ENCODE measurements around the gene ECE1.

Gene ECE1

GRCh38 chr1:21302747-21303715 is 12.8 kb upstream of the ECE1 start:
- DNase-seq (ENCODE audit: extremely low read depth, insufficient read length) = no peak
- TF ChIP-seq CTCF (IDR thresholded peaks at IDR 0.05; ENCODE audit: insufficient read depth, low read length, poor library complexity, severe bottlenecking) = no peak
- Histone ChIP-seq H3K27me3 (replicated peaks; ENCODE audit: control insufficient read depth, insufficient read depth, low read length) (no peaks in the 10 kb centered on the region), H3K36me3 (ENCODE audit: control insufficient read depth, insufficient read depth, low read length) (no peaks in the 10 kb centered on the region), H3K4me3 (replicated peaks; ENCODE audit: low read depth, low read length) (no peak overlapping the region)

GRCh38 chr1:21301794-21302440 is 11.7 kb upstream of the ECE1 start:
- Histone ChIP-seq H3K36me3 (ENCODE audit: control insufficient read depth, insufficient read depth, low read length) (no peaks in the 10 kb centered on the region), H3K4me3 (replicated peaks; ENCODE audit: low read depth, low read length) (no peak overlapping the region), H3K27me3 (replicated peaks; ENCODE audit: control insufficient read depth, insufficient read depth, low read length) (no peaks in the 10 kb centered on the region)
- TF ChIP-seq CTCF (IDR thresholded peaks at IDR 0.05; ENCODE audit: insufficient read depth, low read length, poor library complexity, severe bottlenecking) = no peak
- no peak for DNase-seq (ENCODE audit: extremely low read depth, insufficient read length)

- DNase-seq (ENCODE audit: extremely low read depth, insufficient read length) = no peak
- Histone ChIP-seq H3K36me3 (ENCODE audit: control insufficient read depth, insufficient read depth, low read length) (no peaks in the 10 kb centered on the region), H3K27me3 (replicated peaks; ENCODE audit: control insufficient read depth, insufficient read depth, low read length) (no peaks in the 10 kb centered on the region), H3K4me3 (replicated peaks; ENCODE audit: low read depth, low read length) (no peak overlapping the region)
- no peak for TF ChIP-seq CTCF (IDR thresholded peaks at IDR 0.05; ENCODE audit: insufficient read depth, low read length, poor library complexity, severe bottlenecking)
These were observed 10.5 kb upstream of the ECE1 start for GRCh38 chr1:21300774-21301173.

- DNase-seq (ENCODE audit: extremely low read depth, insufficient read length) = no peak
- no peaks in the 10 kb centered on the region for H3K36me3 ChIP-seq (ENCODE audit: control insufficient read depth, insufficient read depth, low read length)
- no peak for TF ChIP-seq CTCF (IDR thresholded peaks at IDR 0.05; ENCODE audit: insufficient read depth, low read length, poor library complexity, severe bottlenecking)
These were observed 9.6 kb upstream of the ECE1 start for GRCh38 chr1:21299780-21300395.

GRCh38 chr1:21298981-21299391 is 8.7 kb upstream of the ECE1 start:
- no peak for TF ChIP-seq CTCF (IDR thresholded peaks at IDR 0.05; ENCODE audit: insufficient read depth, low read length, poor library complexity, severe bottlenecking)
- DNase-seq (ENCODE audit: extremely low read depth, insufficient read length) = no peak

More at GRCh38 chr1:21299780-21300395, 9.6 kb upstream of the ECE1 start:
- H3K4me3 ChIP-seq (replicated peaks; ENCODE audit: low read depth, low read length) = no peak overlapping the region
- no peaks in the 10 kb centered on the region for H3K27me3 ChIP-seq (replicated peaks; ENCODE audit: control insufficient read depth, insufficient read depth, low read length)

More at GRCh38 chr1:21298981-21299391, 8.7 kb upstream of the ECE1 start:
- H3K36me3 ChIP-seq (ENCODE audit: control insufficient read depth, insufficient read depth, low read length) = no peaks in the 10 kb centered on the region
- no peak overlapping the region for H3K4me3 ChIP-seq (replicated peaks; ENCODE audit: low read depth, low read length)
- no peaks in the 10 kb centered on the region for H3K27me3 ChIP-seq (replicated peaks; ENCODE audit: control insufficient read depth, insufficient read depth, low read length)
